ENCODE results near the gene CLPTM1L.
"Not testable (repeated sequence)": the region's sequence is repeated elsewhere in the genome, so short reads cannot be mapped to it uniquely, and the experiment has no call there.

Gene CLPTM1L

DNA sequence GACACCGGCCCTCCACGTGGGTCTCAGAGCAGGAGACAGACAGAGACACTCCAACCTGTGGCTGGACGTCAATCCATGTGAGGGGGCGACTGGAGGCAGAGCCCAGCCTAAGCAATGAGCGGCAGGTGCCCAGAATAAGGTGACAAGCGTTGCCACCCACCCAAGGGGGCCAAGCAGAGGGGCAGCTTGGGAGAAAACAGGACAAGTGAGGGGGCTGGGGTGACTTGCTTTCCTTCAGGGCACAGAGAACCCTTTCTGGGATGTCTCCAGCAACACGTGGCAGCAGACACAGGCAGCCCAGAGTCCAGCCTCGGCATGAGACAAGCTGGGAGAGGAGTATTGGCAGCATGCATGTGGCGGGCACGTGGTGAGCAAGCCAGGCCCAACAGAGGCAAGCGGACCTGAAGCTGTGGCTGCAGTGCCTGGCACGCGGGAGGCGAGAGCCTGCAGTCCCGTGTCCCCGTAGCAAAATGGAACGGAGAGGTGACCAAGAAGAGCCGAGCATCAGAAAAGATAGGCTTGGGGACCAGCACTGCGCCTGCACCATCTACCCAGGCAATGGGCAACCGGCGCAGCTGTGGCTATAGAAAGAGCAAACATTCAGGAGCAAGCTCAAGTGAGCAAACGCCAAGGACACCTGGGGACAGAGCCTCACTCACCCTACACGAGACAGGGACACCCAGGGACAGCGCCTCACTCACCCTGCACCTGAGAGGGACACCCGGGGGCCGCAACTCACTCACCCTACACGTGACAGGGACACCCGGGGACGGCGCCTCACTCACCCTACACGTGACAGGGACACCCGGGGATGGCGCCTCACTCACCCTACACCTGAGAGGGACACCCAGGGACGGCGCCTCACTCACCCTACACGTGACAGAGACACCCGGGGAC, 56.2 kb downstream of the CLPTM1L start:
- H3K36me3 ChIP-seq (ENCODE audit: insufficient read depth) = no peaks in the 10 kb centered on the region
- no peaks in the 10 kb centered on the region for H3K79me2 ChIP-seq (ENCODE audit: insufficient read depth, low read depth)

DNA sequence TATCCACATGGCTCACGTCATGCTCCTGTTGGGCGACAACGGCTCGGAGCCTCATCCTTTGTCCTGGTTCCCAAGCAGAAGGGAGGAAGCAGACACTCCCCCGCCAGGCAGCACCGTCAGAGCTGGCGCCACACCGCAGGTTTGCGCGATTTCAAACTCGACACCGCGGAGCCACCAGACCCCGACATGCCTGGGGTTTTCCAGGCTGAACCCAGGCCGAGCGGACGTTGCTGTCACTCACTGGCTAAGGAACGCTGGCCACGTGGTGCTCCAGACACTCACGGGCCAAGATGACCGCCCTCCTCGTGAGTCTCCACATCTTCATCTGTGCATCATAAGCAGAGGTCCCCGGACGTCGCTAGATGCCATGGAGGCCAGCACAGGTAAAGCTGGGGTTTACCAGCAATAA, 59.0 kb downstream of the CLPTM1L start:
- H3K9ac ChIP-seq = no peak overlapping the region
- H4K20me1 ChIP-seq (ENCODE audit: insufficient read depth) = no peaks in the 10 kb centered on the region
- no peaks in the 10 kb centered on the region for H3K79me2 ChIP-seq (ENCODE audit: insufficient read depth, low read depth)
- no peaks in the 10 kb centered on the region for H3K36me3 ChIP-seq (ENCODE audit: insufficient read depth)
- no peak overlapping the region for H3K4me2 ChIP-seq
- H2AFZ ChIP-seq (ENCODE audit: low read depth) = no peak overlapping the region
- no peaks in the 10 kb centered on the region for H3K27me3 ChIP-seq (ENCODE audit: insufficient read depth, low read depth)
- no peak overlapping the region for H3K27ac ChIP-seq
- H3K4me1 ChIP-seq (ENCODE audit: low read depth, poor library complexity, severe bottlenecking) = no peaks in the 10 kb centered on the region
- TF ChIP-seq, protein P1, sequence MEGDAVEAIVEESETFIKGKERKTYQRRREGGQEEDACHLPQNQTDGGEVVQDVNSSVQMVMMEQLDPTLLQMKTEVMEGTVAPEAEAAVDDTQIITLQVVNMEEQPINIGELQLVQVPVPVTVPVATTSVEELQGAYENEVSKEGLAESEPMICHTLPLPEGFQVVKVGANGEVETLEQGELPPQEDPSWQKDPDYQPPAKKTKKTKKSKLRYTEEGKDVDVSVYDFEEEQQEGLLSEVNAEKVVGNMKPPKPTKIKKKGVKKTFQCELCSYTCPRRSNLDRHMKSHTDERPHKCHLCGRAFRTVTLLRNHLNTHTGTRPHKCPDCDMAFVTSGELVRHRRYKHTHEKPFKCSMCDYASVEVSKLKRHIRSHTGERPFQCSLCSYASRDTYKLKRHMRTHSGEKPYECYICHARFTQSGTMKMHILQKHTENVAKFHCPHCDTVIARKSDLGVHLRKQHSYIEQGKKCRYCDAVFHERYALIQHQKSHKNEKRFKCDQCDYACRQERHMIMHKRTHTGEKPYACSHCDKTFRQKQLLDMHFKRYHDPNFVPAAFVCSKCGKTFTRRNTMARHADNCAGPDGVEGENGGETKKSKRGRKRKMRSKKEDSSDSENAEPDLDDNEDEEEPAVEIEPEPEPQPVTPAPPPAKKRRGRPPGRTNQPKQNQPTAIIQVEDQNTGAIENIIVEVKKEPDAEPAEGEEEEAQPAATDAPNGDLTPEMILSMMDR (conservative IDR thresholded peaks at IDR 0.05; ENCODE audit: low read depth, low read length) = no peak
- H3K4me3 ChIP-seq (IDR thresholded peaks at IDR 0.05; ENCODE audit: insufficient read depth, low read depth, low read length) = no peak overlapping the region

More for the DNA sequence above, 56.2 kb downstream of the CLPTM1L start:
- Histone ChIP-seq H3K9ac (no peak overlapping the region), H2AFZ (ENCODE audit: low read depth) (no peak overlapping the region), H3K27ac (no peak overlapping the region), H3K27me3 (ENCODE audit: insufficient read depth, low read depth) (no peaks in the 10 kb centered on the region), H3K4me1 (ENCODE audit: low read depth, poor library complexity, severe bottlenecking) (peaks cover 7% of the 10 kb centered on the region), H4K20me1 (ENCODE audit: insufficient read depth) (no peaks in the 10 kb centered on the region), H3K4me3 (IDR thresholded peaks at IDR 0.05; ENCODE audit: insufficient read depth, low read depth, low read length) (no peak overlapping the region), H3K4me2 (no peak overlapping the region)
- TF ChIP-seq, protein P1 (conservative IDR thresholded peaks at IDR 0.05; ENCODE audit: low read depth, low read length) = no peak

GRCh38 chr5:1285141-1285540, 59.8 kb downstream of the CLPTM1L start:
- Histone ChIP-seq H3K9ac (no peak overlapping the region), H3K4me1 (ENCODE audit: low read depth, poor library complexity, severe bottlenecking) (no peaks in the 10 kb centered on the region), H3K36me3 (ENCODE audit: insufficient read depth) (no peaks in the 10 kb centered on the region), H3K27ac (no peak overlapping the region), H4K20me1 (ENCODE audit: insufficient read depth) (no peaks in the 10 kb centered on the region), H3K79me2 (ENCODE audit: insufficient read depth, low read depth) (no peaks in the 10 kb centered on the region), H3K4me2 (no peak overlapping the region), H2AFZ (ENCODE audit: low read depth) (no peak overlapping the region), H3K4me3 (IDR thresholded peaks at IDR 0.05; ENCODE audit: insufficient read depth, low read depth, low read length) (no peak overlapping the region), H3K27me3 (ENCODE audit: insufficient read depth, low read depth) (no peaks in the 10 kb centered on the region)
- TF ChIP-seq, protein P1 (conservative IDR thresholded peaks at IDR 0.05; ENCODE audit: low read depth, low read length) = no peak

- not testable (repeated sequence) for H4K20me1 ChIP-seq (ENCODE audit: insufficient read depth); H3K9ac ChIP-seq; H3K4me3 ChIP-seq (IDR thresholded peaks at IDR 0.05; ENCODE audit: insufficient read depth, low read depth, low read length); H3K36me3 ChIP-seq (ENCODE audit: insufficient read depth); H3K79me2 ChIP-seq (ENCODE audit: insufficient read depth, low read depth); H3K27ac ChIP-seq; H3K4me2 ChIP-seq; H3K4me1 ChIP-seq (ENCODE audit: low read depth, poor library complexity, severe bottlenecking); H2AFZ ChIP-seq (ENCODE audit: low read depth); H3K27me3 ChIP-seq (ENCODE audit: insufficient read depth, low read depth)
These were observed 60.4 kb downstream of the CLPTM1L start for GRCh38 chr5:1284336-1284970.

- not testable (repeated sequence) for H4K20me1 ChIP-seq (ENCODE audit: insufficient read depth); H3K4me1 ChIP-seq (ENCODE audit: low read depth, poor library complexity, severe bottlenecking); H3K79me2 ChIP-seq (ENCODE audit: insufficient read depth, low read depth); H3K9ac ChIP-seq; H3K4me2 ChIP-seq; H3K27ac ChIP-seq; H3K4me3 ChIP-seq (IDR thresholded peaks at IDR 0.05; ENCODE audit: insufficient read depth, low read depth, low read length); H2AFZ ChIP-seq (ENCODE audit: low read depth); H3K27me3 ChIP-seq (ENCODE audit: insufficient read depth, low read depth); H3K36me3 ChIP-seq (ENCODE audit: insufficient read depth)
These were observed 61.2 kb downstream of the CLPTM1L start for GRCh38 chr5:1283729-1284041.

- H3K79me2 ChIP-seq (ENCODE audit: insufficient read depth, low read depth); H3K4me2 ChIP-seq; H3K9ac ChIP-seq; H3K4me3 ChIP-seq (IDR thresholded peaks at IDR 0.05; ENCODE audit: insufficient read depth, low read depth, low read length); H4K20me1 ChIP-seq (ENCODE audit: insufficient read depth); H3K27ac ChIP-seq; H3K36me3 ChIP-seq (ENCODE audit: insufficient read depth); H2AFZ ChIP-seq (ENCODE audit: low read depth); H3K4me1 ChIP-seq (ENCODE audit: low read depth, poor library complexity, severe bottlenecking); H3K27me3 ChIP-seq (ENCODE audit: insufficient read depth, low read depth): not testable (repeated sequence)
These were observed 61.7 kb downstream of the CLPTM1L start for GRCh38 chr5:1282993-1283728.
